Ureter (tissue), 1 donor: ENCODE data around the gene GRIN2B. TPM values are rescaled to one million over a fixed set of nuclear protein-coding genes. Genes with fewer than 3 reads are reported as not detected.
A peak's percentile ranks its signal among the peaks of the same experiment; 100 is the strongest.

Experiments
- DNase-seq: peaks from one replicate; pipeline ENCODE4 v3.0.0-alpha.2; 2020; ENCODE audit warnings: low spot score
- total RNA-seq: library from RNA; stranded (reverse); gene quantifications from one replicate; pipeline ENCODE4 v1.2.4, GENCODE V29; 2023
- donor health status: DM: yes; HTN: yes; CAD: no.

GRIN2B gene
- total RNA-seq, 1 donor from 2014 or later = 0.03 TPM

DNA sequence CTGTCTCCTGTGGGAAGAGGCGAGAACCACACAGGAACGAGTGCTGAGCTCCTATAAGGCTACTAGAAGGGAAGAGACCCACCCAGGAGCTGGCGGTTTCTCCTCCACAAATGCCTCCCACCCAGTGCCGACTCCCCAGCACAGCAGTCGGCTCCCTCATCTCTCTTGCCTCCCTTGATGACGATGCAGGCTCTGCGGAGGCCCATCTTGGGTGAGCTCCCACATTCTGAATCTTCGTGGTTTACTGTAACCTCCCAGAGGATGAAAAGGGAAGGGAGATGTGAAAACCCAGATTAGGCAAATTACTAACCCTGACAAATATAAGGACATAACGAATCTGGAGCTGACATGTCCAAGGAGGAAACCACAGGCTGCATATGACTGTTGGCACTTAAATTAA is 23.8 kb downstream of the GRIN2B start:
- DNase-seq = no peak

DNA sequence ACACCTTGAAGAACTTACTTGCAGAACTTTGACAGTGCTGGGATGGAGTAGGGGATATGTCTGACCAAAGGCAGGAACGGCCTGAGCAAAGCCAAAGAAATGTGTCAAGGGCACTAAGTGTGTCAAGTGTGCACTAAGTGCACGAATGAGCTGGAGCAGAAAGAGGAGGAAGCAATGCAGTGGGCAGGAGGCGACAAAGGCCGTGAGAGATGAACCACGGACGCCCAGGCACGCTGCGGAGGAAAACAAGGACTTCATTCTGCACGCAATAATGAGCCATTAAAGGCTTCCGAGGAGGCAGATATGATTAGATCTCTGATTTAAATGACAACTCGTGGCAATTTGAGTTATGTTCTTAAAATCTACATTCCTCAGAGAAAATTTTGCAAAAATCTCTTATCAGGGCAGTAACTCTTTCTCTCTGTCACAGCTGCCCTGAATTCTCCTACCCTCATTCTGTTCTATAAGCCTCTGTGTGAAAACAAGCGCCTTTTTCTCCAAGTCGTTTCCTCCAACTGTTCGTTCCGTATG is 25.3 kb downstream of the GRIN2B start:
- no peak for DNase-seq

DNA sequence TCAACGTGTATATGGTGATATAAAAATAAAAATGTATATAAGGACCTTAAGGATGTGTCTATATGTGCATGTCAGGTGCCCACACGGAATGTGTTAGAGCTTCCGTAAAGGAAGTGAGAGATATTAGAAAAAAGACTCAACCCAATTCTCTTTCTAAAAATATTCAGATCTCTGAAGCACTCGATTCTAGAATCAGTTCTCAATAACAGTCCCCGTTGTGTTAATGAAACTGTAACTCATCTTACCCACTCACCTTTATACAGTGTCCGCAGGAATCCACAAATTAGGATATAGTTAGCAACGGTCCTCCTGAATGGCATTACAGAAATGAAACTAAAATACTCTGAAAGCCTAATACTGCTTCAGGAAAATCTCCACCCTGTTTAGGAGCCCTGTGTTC is 29.3 kb downstream of the GRIN2B start:
- DNase-seq = no peak

DNA sequence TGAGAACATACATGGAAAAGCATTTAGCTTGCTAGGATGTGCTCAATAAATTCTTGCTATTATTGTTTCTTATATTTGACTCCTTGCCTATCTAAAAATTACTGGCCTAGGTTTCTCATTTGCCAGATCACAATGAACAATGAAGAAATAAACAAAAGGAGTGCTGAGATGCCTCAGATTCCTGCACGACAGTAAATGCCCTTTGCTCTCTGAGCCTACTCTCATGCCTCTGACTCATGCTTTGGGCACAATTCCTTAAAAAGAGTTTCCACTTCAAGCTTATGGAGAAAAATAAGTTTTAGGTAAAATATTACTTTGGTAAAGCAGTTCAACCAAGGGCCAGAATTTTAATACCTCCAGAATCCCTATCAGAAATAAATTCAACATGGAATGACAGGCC is 30.9 kb downstream of the GRIN2B start:
- DNase-seq = no peak

DNA sequence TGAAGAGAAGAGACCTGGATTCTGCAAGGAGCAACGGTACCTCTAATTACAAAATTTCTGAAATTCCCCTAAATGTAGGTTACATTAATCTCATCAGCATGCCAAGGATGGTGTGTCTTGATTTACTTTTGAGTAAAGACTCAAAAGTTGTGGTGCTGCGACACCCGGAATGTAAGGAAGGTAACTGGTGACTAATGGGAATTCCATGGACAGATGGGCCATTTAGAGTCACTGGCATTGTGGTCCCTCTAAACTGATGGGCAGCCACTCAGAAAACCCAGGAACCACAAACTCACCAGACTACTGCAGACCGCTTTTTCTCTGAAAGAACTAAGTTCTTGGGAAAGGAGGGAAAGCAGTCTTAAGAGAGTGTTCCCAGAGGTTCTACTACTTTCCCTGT is 32.8 kb downstream of the GRIN2B start:
- DNase-seq = no peak

DNA sequence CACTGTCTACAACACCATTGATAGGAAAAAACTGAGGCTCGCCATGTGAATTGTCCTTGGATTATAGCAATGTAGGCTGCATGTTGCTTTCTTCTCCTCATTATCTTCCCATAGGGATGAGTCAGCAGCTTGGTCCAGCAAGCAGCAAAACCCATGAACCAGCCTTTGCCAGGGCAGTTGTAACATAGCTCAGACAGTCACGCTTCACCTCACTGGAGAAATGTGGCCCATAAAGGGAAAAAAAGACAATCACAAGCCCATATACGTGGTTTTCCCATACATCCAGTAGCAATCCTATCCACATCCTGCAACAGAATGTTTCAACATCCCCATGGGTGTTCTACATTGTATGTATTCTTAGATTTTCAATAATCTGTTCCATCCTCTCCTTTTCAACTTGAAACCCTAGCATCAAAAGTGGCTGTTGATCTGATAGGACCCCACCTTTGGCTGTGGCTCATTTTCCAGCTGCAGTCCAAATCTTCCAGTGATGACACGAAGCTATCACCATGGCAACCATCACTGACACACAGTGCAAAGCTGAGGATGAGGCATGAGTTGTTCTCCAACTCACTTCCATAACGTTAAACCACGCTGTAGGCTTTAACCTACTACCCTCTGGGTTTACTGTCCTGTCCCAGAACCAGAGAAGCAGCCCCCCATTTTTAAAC is 34.0 kb downstream of the GRIN2B start:
- no peak for DNase-seq

DNA sequence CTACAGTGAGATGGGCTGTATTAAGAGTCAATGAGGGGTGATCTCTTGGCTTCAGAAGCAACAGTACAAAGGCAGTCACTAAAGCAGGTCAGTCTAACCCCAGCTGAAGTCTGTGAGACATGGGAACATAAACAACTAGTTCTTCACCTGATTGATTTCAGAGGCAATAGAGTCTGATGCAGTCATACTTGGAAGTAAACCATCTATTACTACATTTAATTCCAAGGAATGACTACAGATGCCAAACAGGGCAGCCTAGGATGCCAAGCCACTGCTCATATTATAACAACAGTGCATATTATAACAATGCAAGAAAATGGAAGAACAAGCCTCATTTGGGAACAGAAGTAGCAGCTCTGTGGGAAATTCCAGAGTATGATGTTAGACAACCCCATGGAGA is 35.8 kb downstream of the GRIN2B start:
- no peak for DNase-seq

DNA sequence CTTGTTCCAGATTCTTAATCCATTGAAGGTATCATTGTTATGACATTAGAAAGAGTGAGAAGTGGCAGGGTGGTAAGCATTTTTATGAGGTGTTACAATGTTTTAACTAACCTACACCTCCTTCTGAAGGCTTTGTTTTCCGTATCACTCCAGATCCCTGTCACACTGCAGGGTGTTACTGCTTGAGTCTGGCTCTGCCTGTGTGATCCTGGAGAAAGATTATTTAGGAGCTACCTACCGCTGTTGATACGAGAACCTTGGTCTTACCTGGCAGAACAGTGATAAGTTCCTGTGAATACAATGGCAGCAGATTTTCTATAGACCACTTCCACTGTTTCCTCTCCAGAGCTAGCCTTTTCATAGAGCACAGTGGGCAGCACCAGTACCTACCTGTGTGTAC is 36.2 kb downstream of the GRIN2B start:
- DNase-seq = no peak

DNA sequence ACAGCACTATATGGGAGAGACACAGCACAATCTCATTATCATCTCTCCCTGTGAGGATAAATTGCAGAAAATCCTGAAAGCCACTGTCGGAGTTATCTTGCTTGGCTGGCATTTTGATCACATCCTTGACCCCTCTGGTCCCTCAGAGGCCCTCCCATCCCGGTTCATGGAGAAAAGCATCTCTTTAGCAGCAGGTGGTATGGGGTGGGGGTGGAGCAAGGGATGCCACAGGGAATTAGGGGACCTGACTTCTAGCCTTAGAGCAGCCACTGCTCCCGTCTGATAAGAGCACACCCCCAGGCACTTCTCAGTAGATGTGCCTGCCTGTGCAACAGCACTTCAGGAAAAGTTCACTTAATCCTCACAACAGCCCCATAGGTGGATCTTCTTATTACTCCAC is 38.6 kb downstream of the GRIN2B start:
- DNase-seq = no peak

DNA sequence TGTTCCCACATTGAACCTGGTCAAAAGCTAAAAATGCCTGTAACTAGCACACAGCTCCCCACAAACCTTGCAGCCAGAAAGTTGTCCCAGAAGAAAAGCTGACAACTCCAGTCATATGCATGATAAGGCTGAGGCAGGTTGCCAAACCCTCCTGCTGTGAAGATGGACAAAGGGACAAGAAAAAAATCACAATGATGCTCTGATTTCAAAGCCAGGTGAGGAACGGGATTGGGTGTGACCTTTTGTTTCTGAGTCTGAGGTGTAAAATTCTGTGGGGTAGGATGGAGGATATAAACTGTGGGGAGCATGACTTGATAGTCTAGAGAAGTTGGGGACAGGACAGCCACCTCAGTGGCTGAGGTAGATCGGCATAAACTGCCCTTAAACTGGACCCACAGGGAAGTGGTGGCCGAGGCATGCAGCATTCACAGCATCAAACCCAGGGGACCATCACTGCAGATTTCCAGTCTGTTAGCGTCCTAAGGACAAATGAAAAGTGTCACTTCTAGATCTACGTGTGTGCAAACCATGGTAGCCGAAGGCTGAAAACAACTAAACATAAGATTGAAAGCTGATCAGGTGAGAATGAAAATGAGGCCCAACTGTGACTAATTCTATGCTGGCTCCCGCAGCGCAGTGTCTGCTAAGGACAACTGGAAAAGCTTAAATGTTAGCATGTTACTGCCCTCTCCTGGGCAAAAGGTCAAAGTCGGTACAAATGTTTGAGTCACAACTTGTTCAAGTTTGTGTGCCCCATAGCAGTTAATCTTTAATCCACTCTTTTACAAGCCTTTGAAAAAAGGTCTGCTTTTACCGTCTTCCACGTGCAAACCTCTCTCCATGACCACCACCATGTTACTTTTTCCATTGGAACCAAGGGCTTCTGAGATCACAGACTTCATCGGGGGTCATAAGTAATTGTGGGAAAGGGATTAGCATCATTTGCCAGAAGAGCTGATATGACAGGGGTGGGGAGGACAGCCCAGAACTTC is 39.8 kb downstream of the GRIN2B start:
- peak; percentile 52 for DNase-seq

DNA sequence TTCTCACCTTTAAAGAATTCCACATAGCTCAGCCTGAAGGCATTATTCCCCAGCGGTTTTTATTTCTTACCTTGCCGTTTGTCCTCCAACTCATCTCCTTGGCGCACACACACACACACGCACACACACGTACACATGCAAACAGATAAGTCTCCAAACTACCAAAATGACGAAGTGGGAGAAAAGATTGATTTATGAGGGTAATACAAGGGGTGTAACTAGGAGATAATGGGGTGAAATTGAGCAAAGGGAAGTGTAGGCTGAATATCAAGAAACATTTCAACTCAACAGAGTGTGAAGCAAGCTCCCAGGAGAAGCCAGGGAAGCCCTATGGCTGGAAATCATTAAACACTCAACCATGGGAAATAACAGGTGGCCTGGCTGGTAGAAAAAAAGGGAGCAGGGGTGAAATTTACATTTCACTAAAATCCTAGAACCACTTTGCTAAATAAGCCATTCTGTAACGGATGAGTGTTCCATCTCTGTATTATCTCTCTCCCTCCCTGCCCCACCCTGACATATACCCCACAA is 41.0 kb downstream of the GRIN2B start:
- DNase-seq = no peak

DNA sequence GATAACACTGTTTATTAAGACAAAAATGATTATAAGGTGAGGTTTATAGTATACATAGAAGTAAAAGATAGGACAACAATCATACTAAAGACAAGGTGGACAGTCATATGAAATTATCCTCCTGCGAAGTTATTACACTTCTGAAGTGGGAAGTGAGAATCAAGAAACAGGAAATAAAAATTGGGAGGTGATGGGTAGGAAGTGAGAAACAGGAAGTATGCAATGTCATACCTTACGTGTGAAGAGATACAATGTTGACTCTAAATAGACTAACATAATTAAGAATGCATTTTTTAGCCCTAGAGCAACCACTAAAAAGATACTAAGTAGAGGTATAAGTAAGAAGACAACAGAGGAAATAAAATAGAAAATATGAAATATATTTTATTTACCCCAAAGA is 43.7 kb downstream of the GRIN2B start:
- DNase-seq = no peak

DNA sequence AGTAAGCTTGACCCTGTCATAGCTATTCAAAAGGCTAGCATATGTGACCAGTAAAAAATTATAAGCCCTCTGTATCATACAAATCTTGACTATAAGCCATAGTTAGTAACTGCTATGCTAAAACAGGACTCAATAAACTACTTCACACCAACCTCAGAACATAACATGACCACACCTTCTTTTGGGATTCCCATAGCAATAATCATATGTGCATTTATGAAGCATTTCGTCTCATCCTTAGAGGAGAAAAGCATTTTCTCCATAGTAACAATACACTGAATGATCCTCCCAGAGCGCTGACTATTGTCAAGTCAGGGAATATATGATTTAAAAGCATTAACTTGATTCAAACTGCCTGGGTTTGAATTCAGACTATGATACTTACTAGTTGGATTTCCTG is 46.2 kb downstream of the GRIN2B start:
- DNase-seq = no peak
